H1 (cell line): ENCODE results near the gene LRTM1. TPM values are rescaled to one million over a fixed set of nuclear protein-coding genes. Genes with fewer than 3 reads are reported as not detected.

Experiments used
- CTCF ChIA-PET: fragments of 300-600 bp; sonication (Branson Sonifier 250); formaldehyde crosslinking; loops from one replicate; lab custom pipeline; 2021; ENCODE audit not compliant: partially characterized antibody; lab: Charles Lee
- POLR2A ChIA-PET: fragments of 300-600 bp; sonication (Branson Sonifier 250); formaldehyde crosslinking; loops from one replicate; lab custom pipeline; 2021; ENCODE audit warnings: inconsistent platforms; ENCODE audit not compliant: partially characterized antibody; lab: Charles Lee
- DNase-seq, 2 experiments: peaks; one replicate each; pipeline versions ENCODE4 v3.0.0 to v3.0.0-alpha.2; 2010 to 2022; ENCODE audit warnings: low spot score in 2 of 2, low read depth in 1 of 2, mixed read lengths in 1 of 2
- FAIRE-seq: peaks from 2 replicates; lab custom pipeline; 2011; peaks lifted over from hg19 to GRCh38; lab: Jason Lieb, UNC
- H2AFZ ChIP-seq: 2 replicates; pipeline ENCODE4 v1.8.1; 2012; ENCODE audit warnings: low read length, inconsistent platforms
- H2AK5ac ChIP-seq: 2 replicates; pipeline ENCODE4 v1.6.1; 2013; ENCODE audit warnings: low read depth, low read length
- H2BK120ac ChIP-seq: replicated peaks from 2 replicates; pipeline ENCODE3; 2013; ENCODE audit warnings: low read depth, low read length, inconsistent platforms
- H2BK12ac ChIP-seq: 2 replicates; pipeline ENCODE4 v1.6.1; 2013; ENCODE audit warnings: low read depth, low read length
- H2BK15ac ChIP-seq: 2 replicates; pipeline ENCODE4 v1.6.1; 2013; ENCODE audit warnings: low read length
- H2BK20ac ChIP-seq: 2 replicates; pipeline ENCODE4 v1.6.1; 2013; ENCODE audit warnings: low read length
- H2BK5ac ChIP-seq: 2 replicates; pipeline ENCODE4 v1.6.1; 2013; ENCODE audit warnings: low read depth, low read length
- H3K14ac ChIP-seq: 2 replicates; pipeline ENCODE4 v1.6.1; 2013; ENCODE audit warnings: inconsistent platforms; ENCODE audit not compliant: insufficient read length
- H3K18ac ChIP-seq: 2 replicates; pipeline ENCODE4 v1.6.1; 2013; ENCODE audit warnings: low read length; ENCODE audit errors: extremely low read depth
- H3K23ac ChIP-seq: 2 replicates; pipeline ENCODE4 v1.6.1; 2013; ENCODE audit warnings: inconsistent platforms; ENCODE audit not compliant: insufficient read length
- H3K23me2 ChIP-seq: 2 replicates; pipeline ENCODE4 v1.6.1; 2013; ENCODE audit warnings: low read depth, low read length
- H3K27ac ChIP-seq: 2 replicates; pipeline ENCODE4 v1.6.1; 2011; ENCODE audit warnings: low read depth, low read length, inconsistent platforms
- H3K27me3 ChIP-seq, 4 experiments: replicated peaks in 1 of 4; 1 replicate in 1 of 4; 2 replicates in 3 of 4; pipeline versions ENCODE4 v1.6.1 to v1.8.1; 2011 to 2013; ENCODE audit warnings: low read length in 3 of 4, mild to moderate bottlenecking in 3 of 4, inconsistent platforms in 2 of 4, mixed read lengths in 2 of 4, moderate library complexity in 1 of 4; ENCODE audit not compliant: control insufficient read depth in 3 of 4, insufficient read depth in 3 of 4; ENCODE audit errors: extremely low read depth in 1 of 4
- H3K36me3 ChIP-seq, 4 experiments: 2 replicates each; pipeline versions ENCODE4 v1.6.1 to v1.8.1; 2011 to 2013; ENCODE audit warnings: mild to moderate bottlenecking in 4 of 4, low read length in 3 of 4, moderate library complexity in 2 of 4, control low read depth in 1 of 4, inconsistent platforms in 1 of 4; ENCODE audit not compliant: insufficient read depth in 4 of 4, control insufficient read depth in 2 of 4
- H3K4ac ChIP-seq: replicated peaks from 2 replicates; pipeline ENCODE3; 2013; ENCODE audit warnings: low read length, low read depth, mixed read lengths, inconsistent platforms; ENCODE audit not compliant: insufficient read length
- H3K4me1 ChIP-seq, 4 experiments: replicated peaks in 1 of 4; 1 replicate in 1 of 4; 2 replicates in 3 of 4; pipeline versions ENCODE4 v1.6.1 to v1.8.1; 2011 to 2013; ENCODE audit warnings: low read length in 3 of 4, inconsistent platforms in 2 of 4, mixed read lengths in 1 of 4; ENCODE audit not compliant: insufficient read depth in 4 of 4, control insufficient read depth in 3 of 4
- H3K4me2 ChIP-seq, 2 experiments: 2 replicates each; pipeline versions ENCODE4 v1.6.1 to v1.8.1; 2011 to 2013; ENCODE audit warnings: low read depth in 2 of 2, low read length in 2 of 2, control low read depth in 1 of 2, inconsistent platforms in 1 of 2, mild to moderate bottlenecking in 1 of 2; ENCODE audit not compliant: insufficient read depth in 1 of 2
- H3K4me3 ChIP-seq, 4 experiments: fragments of 200-600, 300-600 bp in 1 of 4; sonication (generic), shearing (Covaris generic), sonication (Bioruptor Twin) in 1 of 4; 2 replicates each; pipeline versions ENCODE4 v1.5.1 to v1.8.1; 2011 to 2016; ENCODE audit warnings: low read length in 4 of 4, low read depth in 3 of 4, control low read depth in 2 of 4, inconsistent platforms in 2 of 4, mild to moderate bottlenecking in 2 of 4, mixed read lengths in 1 of 4, moderate library complexity in 1 of 4; ENCODE audit not compliant: insufficient read depth in 2 of 4; ENCODE audit errors: extremely low read depth in 1 of 4
- H3K56ac ChIP-seq: replicated peaks from 2 replicates; pipeline ENCODE3; 2013; ENCODE audit warnings: low read depth, mild to moderate bottlenecking, mixed read lengths, low read length, inconsistent platforms; ENCODE audit not compliant: insufficient read length
- H3K79me1 ChIP-seq: 2 replicates; pipeline ENCODE4 v1.6.1; 2013; ENCODE audit warnings: low read depth, low read length, control low read depth
- H3K79me2 ChIP-seq, 2 experiments: 2 replicates each; pipeline versions ENCODE4 v1.6.1 to v1.8.1; 2012 to 2013; ENCODE audit warnings: low read length in 2 of 2, mild to moderate bottlenecking in 2 of 2, inconsistent platforms in 1 of 2; ENCODE audit not compliant: insufficient read depth in 2 of 2, control insufficient read depth in 1 of 2
- H3K9ac ChIP-seq, 4 experiments: replicated peaks in 1 of 4; 1 replicate in 1 of 4; 2 replicates in 3 of 4; pipeline versions ENCODE4 v1.6.1 to v1.8.1; 2011 to 2013; ENCODE audit warnings: low read depth in 3 of 4, low read length in 3 of 4, control low read depth in 2 of 4, mild to moderate bottlenecking in 2 of 4, moderate library complexity in 2 of 4, inconsistent platforms in 1 of 4; ENCODE audit errors: extremely low read depth in 1 of 4
- H3K9me3 ChIP-seq, 2 experiments: 2 replicates each; pipeline versions ENCODE4 v1.6.1 to v1.8.1; 2012 to 2013; ENCODE audit warnings: mild to moderate bottlenecking in 2 of 2, moderate library complexity in 2 of 2, control low read depth in 1 of 2, inconsistent platforms in 1 of 2, low read depth in 1 of 2, low read length in 1 of 2, mixed read lengths in 1 of 2; ENCODE audit not compliant: insufficient read depth in 2 of 2
- H4K20me1 ChIP-seq, 2 experiments: replicated peaks in 1 of 2; 2 replicates each; pipeline versions ENCODE3 to v1.8.1; 2011 to 2013; ENCODE audit warnings: inconsistent platforms in 2 of 2, low read length in 2 of 2, mild to moderate bottlenecking in 1 of 2; ENCODE audit not compliant: insufficient read depth in 2 of 2, control insufficient read depth in 1 of 2
- H4K5ac ChIP-seq: 2 replicates; pipeline ENCODE4 v1.6.1; 2013; ENCODE audit warnings: low read length, low read depth, mixed read lengths, inconsistent platforms; ENCODE audit not compliant: insufficient read length
- H4K8ac ChIP-seq: 2 replicates; pipeline ENCODE4 v1.8.0; 2013; ENCODE audit warnings: mild to moderate bottlenecking, moderate library complexity, low read length, inconsistent platforms; ENCODE audit not compliant: insufficient read depth; ENCODE audit errors: extremely low read depth
- H4K91ac ChIP-seq: replicated peaks from 2 replicates; pipeline ENCODE3; 2013; ENCODE audit warnings: low read length, mixed read lengths, inconsistent platforms; ENCODE audit not compliant: insufficient read length
- HDAC2 ChIP-seq, 2 experiments: fragments of 300-600 bp in 1 of 2; sonication (generic) in 1 of 2; IDR thresholded peaks; 2 replicates each; pipeline ENCODE4 v1.6.1; 2011 to 2012; ENCODE audit warnings: low read depth in 2 of 2, low read length in 2 of 2, mild to moderate bottlenecking in 2 of 2, moderate library complexity in 2 of 2, borderline replicate concordance in 1 of 2, inconsistent platforms in 1 of 2
- KDM1A ChIP-seq: fragments of 200-600, 300-600 bp; sonication (generic); IDR thresholded peaks from 2 replicates; pipeline ENCODE4 v1.7.1; 2016; ENCODE audit warnings: mild to moderate bottlenecking, low read length, borderline replicate concordance
- SAP30 ChIP-seq: fragments of 300-600 bp; sonication (generic); IDR thresholded peaks from 2 replicates; pipeline ENCODE4 v1.7.1; 2012; ENCODE audit warnings: low read length, moderate library complexity, mild to moderate bottlenecking, inconsistent platforms; ENCODE audit not compliant: insufficient read depth, insufficient replicate concordance
- WGBS, 2 experiments: shearing (Covaris generic) in 1 of 2; methylation state at CpG; one replicate each; pipeline versions ENCODE4 v1.1.6 to v1.1.7; 2013 to 2015; ENCODE audit warnings: low lambda C conversion rate in 2 of 2, mixed read lengths in 2 of 2, inconsistent platforms in 1 of 2, low coverage in 1 of 2, missing lambda C conversion rate in 1 of 2; ENCODE audit not compliant: insufficient replicate concordance in 2 of 2, insufficient coverage in 1 of 2, insufficient read length in 1 of 2; ENCODE audit errors: extremely low coverage in 1 of 2, missing lambda C conversion rate in 1 of 2; 5-methylcytosine and 5-hydroxymethylcytosine counted together
- polyA plus RNA-seq, 7 experiments: library from polyadenylated mRNA; depleted of rRNA in 3 of 7; stranded (reverse) in 5 of 7; unstranded in 2 of 7; fragments of >200 nt in 5 of 7; fragments of 200-250 nt in 2 of 7; gene quantifications; 1 replicate in 5 of 7; 2 replicates in 1 of 7; 4 replicates in 1 of 7; pipeline versions ENCODE4 v1.2.1 to v1.2.3, GENCODE V29; 2011 to 2013; ENCODE audit warnings: missing spikeins in 2 of 7, mixed read lengths in 2 of 7
- total RNA-seq: library from RNA; stranded (reverse); fragmentation: NEBNext Ultra II Directional; extraction: Animal tissue kit (Norgen Biotek cat#: 25700); gene quantifications from 2 replicates; pipeline ENCODE4 v1.2.1, GENCODE V29; 2021
- TF ChIP-seq, protein P1 (sequence below): IDR thresholded peaks from 2 replicates; pipeline ENCODE4 v1.6.1; 2012; ENCODE audit warnings: inconsistent platforms

Gene LRTM1
- total and polyA plus RNA-seq, 2 of the 8 experiments (the other 6 are each of a cell fraction or from before 2014, with no cell fraction given), result not detected

DNA sequence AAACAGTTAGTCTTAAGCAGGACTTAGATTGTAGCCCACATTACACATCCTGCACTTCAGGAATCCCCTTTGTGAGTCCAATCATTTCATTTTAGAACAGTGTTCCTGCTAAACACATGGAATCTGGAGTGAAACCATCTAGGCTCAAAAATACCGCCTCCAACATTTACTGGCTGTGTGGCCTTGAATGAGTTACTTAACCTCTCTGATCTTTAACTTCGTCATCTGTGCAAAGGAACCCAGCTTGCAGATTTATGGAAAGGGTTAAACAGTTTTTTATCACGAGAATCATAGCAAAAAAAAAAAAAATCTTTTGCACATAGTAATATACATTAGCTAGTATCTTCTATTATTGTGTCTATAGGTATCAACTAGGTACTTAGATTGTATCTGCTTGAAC is 8.0 kb upstream of the LRTM1 start:
- no peak overlapping the region for H2AK5ac ChIP-seq
- no peaks in the 10 kb centered on the region for H3K36me3 ChIP-seq
- no peaks in the 10 kb centered on the region for H3K23me2 ChIP-seq
- H4K20me1 ChIP-seq, result no peaks in the 10 kb centered on the region
- H3K14ac ChIP-seq, result no peak overlapping the region
- H4K5ac ChIP-seq, result no peak overlapping the region
- H3K4me3 ChIP-seq, result no peak overlapping the region
- H3K27me3 ChIP-seq, result no peaks in the 10 kb centered on the region
- no peak overlapping the region for H3K23ac ChIP-seq
- H3K4me1 ChIP-seq, result peaks cover 2 to 6% (median 3%) of the 10 kb centered on the region in 4 experiments; a peak in 5 of 7 replicates
- H3K18ac ChIP-seq, result no peak overlapping the region
- H3K79me2 ChIP-seq, result no peaks in the 10 kb centered on the region
- no peak overlapping the region for H3K56ac ChIP-seq
- TF ChIP-seq, protein P1, sequence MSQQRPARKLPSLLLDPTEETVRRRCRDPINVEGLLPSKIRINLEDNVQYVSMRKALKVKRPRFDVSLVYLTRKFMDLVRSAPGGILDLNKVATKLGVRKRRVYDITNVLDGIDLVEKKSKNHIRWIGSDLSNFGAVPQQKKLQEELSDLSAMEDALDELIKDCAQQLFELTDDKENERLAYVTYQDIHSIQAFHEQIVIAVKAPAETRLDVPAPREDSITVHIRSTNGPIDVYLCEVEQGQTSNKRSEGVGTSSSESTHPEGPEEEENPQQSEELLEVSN, result no peak
- TF ChIP-seq KDM1A (peak; percentile 88), SAP30 (no peak), HDAC2 (IDR thresholded peaks at IDR 0.05; ENCODE audit: borderline replicate concordance in 1 of 2, low read depth in 2 of 2, low read length in 2 of 2) (peak in 1 of 2 experiments; percentile 55; a peak in 1 of 4 replicates)
- FAIRE-seq, result no peak
- no peaks in the 10 kb centered on the region for H3K9me3 ChIP-seq
- 87% methylated on average over 3 of the region's 3 CpGs; no CpG with 5 or more reads in 1 of the 2 experiments for WGBS, 2 experiments
- DNase-seq, result no peak
- 0 out of 4 replicates have a peak overlapping the region, but pooled peaks of 1 of the 2 experiments have one; percentile 26 for H3K4me2 ChIP-seq
- CTCF ChIA-PET, result interaction anchor here (0.9 to 1.1 kb wide), 3 partner anchors 11 to 522 kb away, joined by 3 to 4 read pairs (median 3); no protein-coding TSS in a partner anchor
- no peak overlapping the region for H4K91ac ChIP-seq
- no peak overlapping the region for H3K27ac ChIP-seq
- H2BK5ac ChIP-seq, result no peak overlapping the region
- no peak overlapping the region for H2BK120ac ChIP-seq
- H3K79me1 ChIP-seq, result no peaks in the 10 kb centered on the region
- H2BK20ac ChIP-seq, result peak overlapping the region; percentile 36; the same call in 1 of the 2 replicates
- H2BK12ac ChIP-seq, result no peak overlapping the region
- H4K8ac ChIP-seq, result no peak overlapping the region
- no peak overlapping the region for H3K4ac ChIP-seq
- H2BK15ac ChIP-seq, result no peak overlapping the region
- POLR2A ChIA-PET, result no interaction called here
- H3K9ac ChIP-seq, result no peak overlapping the region
- no peak overlapping the region for H2AFZ ChIP-seq
